Fibroblast of skin of left quadriceps (primary cell): ENCODE measurements around the gene GTF2F2.

ENCODE experiments used
- DNase-seq, 2 experiments: peaks; one replicate each; pipeline ENCODE4 v3.0.0-alpha.2; 2013; ENCODE audit warnings: low read depth in 2 of 2

The GTF2F2 gene

GRCh38 chr13:45333251-45333976 is 213.1 kb downstream of the GTF2F2 start:
- no peak for DNase-seq
